ENCODE measurements around the gene NAA10.

- TF ChIP-seq, protein P1, sequence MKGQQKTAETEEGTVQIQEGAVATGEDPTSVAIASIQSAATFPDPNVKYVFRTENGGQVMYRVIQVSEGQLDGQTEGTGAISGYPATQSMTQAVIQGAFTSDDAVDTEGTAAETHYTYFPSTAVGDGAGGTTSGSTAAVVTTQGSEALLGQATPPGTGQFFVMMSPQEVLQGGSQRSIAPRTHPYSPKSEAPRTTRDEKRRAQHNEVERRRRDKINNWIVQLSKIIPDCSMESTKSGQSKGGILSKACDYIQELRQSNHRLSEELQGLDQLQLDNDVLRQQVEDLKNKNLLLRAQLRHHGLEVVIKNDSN (IDR thresholded peaks at IDR 0.05): no peak
- TF ChIP-seq CEBPB (IDR thresholded peaks at IDR 0.05) (no peak), EP300 (IDR thresholded peaks at IDR 0.05; ENCODE audit: borderline replicate concordance) (no peak), CREB1 (IDR thresholded peaks at IDR 0.05; ENCODE audit: low read depth) (no peak), EGR1 (IDR thresholded peaks at IDR 0.05) (no peak), TEAD4 (IDR thresholded peaks at IDR 0.05) (no peak), ZBTB7A (IDR thresholded peaks at IDR 0.05; ENCODE audit: low read depth) (no peak)
- TF ChIP-seq, protein P2, sequence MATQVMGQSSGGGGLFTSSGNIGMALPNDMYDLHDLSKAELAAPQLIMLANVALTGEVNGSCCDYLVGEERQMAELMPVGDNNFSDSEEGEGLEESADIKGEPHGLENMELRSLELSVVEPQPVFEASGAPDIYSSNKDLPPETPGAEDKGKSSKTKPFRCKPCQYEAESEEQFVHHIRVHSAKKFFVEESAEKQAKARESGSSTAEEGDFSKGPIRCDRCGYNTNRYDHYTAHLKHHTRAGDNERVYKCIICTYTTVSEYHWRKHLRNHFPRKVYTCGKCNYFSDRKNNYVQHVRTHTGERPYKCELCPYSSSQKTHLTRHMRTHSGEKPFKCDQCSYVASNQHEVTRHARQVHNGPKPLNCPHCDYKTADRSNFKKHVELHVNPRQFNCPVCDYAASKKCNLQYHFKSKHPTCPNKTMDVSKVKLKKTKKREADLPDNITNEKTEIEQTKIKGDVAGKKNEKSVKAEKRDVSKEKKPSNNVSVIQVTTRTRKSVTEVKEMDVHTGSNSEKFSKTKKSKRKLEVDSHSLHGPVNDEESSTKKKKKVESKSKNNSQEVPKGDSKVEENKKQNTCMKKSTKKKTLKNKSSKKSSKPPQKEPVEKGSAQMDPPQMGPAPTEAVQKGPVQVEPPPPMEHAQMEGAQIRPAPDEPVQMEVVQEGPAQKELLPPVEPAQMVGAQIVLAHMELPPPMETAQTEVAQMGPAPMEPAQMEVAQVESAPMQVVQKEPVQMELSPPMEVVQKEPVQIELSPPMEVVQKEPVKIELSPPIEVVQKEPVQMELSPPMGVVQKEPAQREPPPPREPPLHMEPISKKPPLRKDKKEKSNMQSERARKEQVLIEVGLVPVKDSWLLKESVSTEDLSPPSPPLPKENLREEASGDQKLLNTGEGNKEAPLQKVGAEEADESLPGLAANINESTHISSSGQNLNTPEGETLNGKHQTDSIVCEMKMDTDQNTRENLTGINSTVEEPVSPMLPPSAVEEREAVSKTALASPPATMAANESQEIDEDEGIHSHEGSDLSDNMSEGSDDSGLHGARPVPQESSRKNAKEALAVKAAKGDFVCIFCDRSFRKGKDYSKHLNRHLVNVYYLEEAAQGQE (IDR thresholded peaks at IDR 0.05; ENCODE audit: low read depth): no peak
- TF ChIP-seq, protein P3, sequence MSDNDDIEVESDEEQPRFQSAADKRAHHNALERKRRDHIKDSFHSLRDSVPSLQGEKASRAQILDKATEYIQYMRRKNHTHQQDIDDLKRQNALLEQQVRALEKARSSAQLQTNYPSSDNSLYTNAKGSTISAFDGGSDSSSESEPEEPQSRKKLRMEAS (IDR thresholded peaks at IDR 0.05): no peak
These were observed 50.7 kb downstream of the NAA10 start for GRCh38 chrX:153884136-153884535.

Measured in Ishikawa (cell line).